PC-3 (cell line): ENCODE data around the gene TMEM138. TPM values are rescaled to one million over a fixed set of nuclear protein-coding genes. Genes with fewer than 3 reads are reported as not detected.
A peak's percentile ranks its signal among the peaks of the same experiment; 100 is the strongest.
"Not testable (repeated sequence)": the region's sequence is repeated elsewhere in the genome, so short reads cannot be mapped to it uniquely, and the experiment has no call there.

Source experiments
- ATAC-seq: fragments of 200-7000 bp; cut with Tn5 transposase; 2 replicates; pipeline ENCODE4 v1.9.1; 2020; ENCODE audit warnings: mild to moderate bottlenecking, moderate library complexity
- BruUV-seq: library from RNA; stranded (reverse); fragments of 400-500 nt; replicated peaks from 2 replicates; lab custom pipeline; 2021; lab: Mats Ljungman, UMichigan
- CTCF ChIA-PET: fragments of 300-600 bp; sonication (Branson Sonifier 250); formaldehyde crosslinking; loops from one replicate; lab custom pipeline; 2022; ENCODE audit warnings: antibody characterized with exemption; lab: Charles Lee
- POLR2A ChIA-PET: fragments of 300-600 bp; sonication (Branson Sonifier 250); formaldehyde crosslinking; loops from one replicate; lab custom pipeline; 2022; ENCODE audit warnings: antibody characterized with exemption; ENCODE audit not compliant: unreplicated experiment; lab: Charles Lee
- DNase-seq: peaks from one replicate; pipeline ENCODE4 v3.0.0-alpha.2; 2015
- H2AFZ ChIP-seq: fragments of 300-600 bp; sonication (generic); 2 replicates; pipeline ENCODE4 v1.6.0; 2016; ENCODE audit warnings: antibody characterized with exemption, low read length
- H3F3A ChIP-seq: fragments of 300-600 bp; sonication (generic); one replicate; pipeline ENCODE4 v1.6.0; 2017; ENCODE audit warnings: antibody characterized with exemption, low read length, control low read depth, mild to moderate bottlenecking; ENCODE audit not compliant: unreplicated experiment
- H3K27ac ChIP-seq: fragments of 300-600 bp; sonication (generic); 2 replicates; pipeline ENCODE4 v1.5.1; 2016; ENCODE audit warnings: mild to moderate bottlenecking, low read length
- H3K27me3 ChIP-seq: fragments of 300-600 bp; sonication (generic); 2 replicates; pipeline ENCODE4 v1.6.1; 2016; ENCODE audit warnings: low read length, mixed read lengths
- H3K36me3 ChIP-seq: fragments of 300-600 bp; sonication (generic); 2 replicates; pipeline ENCODE4 v1.6.1; 2016; ENCODE audit warnings: low read depth, mixed run types, low read length, mixed read lengths
- H3K4me1 ChIP-seq: fragments of 300-600 bp; sonication (generic); 2 replicates; pipeline ENCODE4 v1.5.1; 2016; ENCODE audit warnings: low read length; ENCODE audit not compliant: insufficient read depth
- H3K4me2 ChIP-seq: fragments of 300-600 bp; sonication (generic); 2 replicates; pipeline ENCODE4 v1.6.0; 2016; ENCODE audit warnings: low read length
- H3K4me3 ChIP-seq: fragments of 300-600 bp; sonication (generic); 2 replicates; pipeline ENCODE4 v1.5.1; 2016; ENCODE audit warnings: mild to moderate bottlenecking, low read length, mixed read lengths
- H3K79me2 ChIP-seq: fragments of 300-600 bp; sonication (generic); 2 replicates; pipeline ENCODE4 v1.6.1; 2017; ENCODE audit warnings: low read length, mixed read lengths
- H3K9ac ChIP-seq: fragments of 300-600 bp; sonication (generic); 2 replicates; pipeline ENCODE4 v1.6.0; 2016; ENCODE audit warnings: mild to moderate bottlenecking, low read length
- H3K9me2 ChIP-seq: fragments of 300-600 bp; sonication (generic); replicated peaks from 2 replicates; pipeline ENCODE4 v1.6.1; 2016; ENCODE audit warnings: mixed run types, low read length, mixed read lengths
- H3K9me3 ChIP-seq: fragments of 300-600 bp; sonication (generic); 2 replicates; pipeline ENCODE4 v1.6.1; 2016; ENCODE audit warnings: low read length, mixed read lengths
- H4K20me1 ChIP-seq: fragments of 300-600 bp; sonication (generic); 2 replicates; pipeline ENCODE4 v1.6.1; 2016; ENCODE audit warnings: low read length, mixed read lengths
- CTCF ChIP-seq: fragments of 300-600 bp; sonication (generic); conservative IDR thresholded peaks from 2 replicates; pipeline ENCODE4 v1.5.1; 2017; ENCODE audit warnings: antibody characterized with exemption, low read depth, mild to moderate bottlenecking, low read length
- EZH2 ChIP-seq: fragments of 300-600 bp; sonication (generic); IDR thresholded peaks from one replicate; pipeline ENCODE4 v1.6.1; 2017; ENCODE audit warnings: antibody characterized with exemption, mild to moderate bottlenecking, low read length; ENCODE audit not compliant: unreplicated experiment
- EZH2phosphoT487 ChIP-seq: fragments of 300-600 bp; sonication (generic); IDR thresholded peaks from 2 replicates; pipeline ENCODE4 v1.6.1; 2018; ENCODE audit warnings: mild to moderate bottlenecking, antibody characterized with exemption, low read length, borderline replicate concordance
- intact Hi-C: fragments of 100-400 bp; cut with micrococcal nuclease; formaldehyde crosslinking; loops from 2 replicates; pipeline ENCODE4 v1.9.0; 2023
- total RNA-seq: library from RNA; depleted of rRNA; stranded (reverse); fragments of >200 nt; gene quantifications from 2 replicates; pipeline ENCODE4 v1.2.3, GENCODE V29; 2014

Gene TMEM138
- total RNA-seq, 1 experiment from 2014 or later = 40.7 TPM

- H2AFZ ChIP-seq = no peak overlapping the region
- H3K4me1 ChIP-seq = peaks cover 13% of the 10 kb centered on the region
- ATAC-seq = no peak
- H3K36me3 ChIP-seq = peaks cover 10% of the 10 kb centered on the region
- no peak for DNase-seq
- ChIA-PET POLR2A (no interaction called here), CTCF (no interaction called here)
- no TSS peak for BruUV-seq
- no peak overlapping the region for H3K4me2 ChIP-seq
- H4K20me1 ChIP-seq = no peaks in the 10 kb centered on the region
- no peaks in the 10 kb centered on the region for H3K9me2 ChIP-seq
- no peaks in the 10 kb centered on the region for H3K27me3 ChIP-seq
- no peaks in the 10 kb centered on the region for H3F3A ChIP-seq
- intact Hi-C loops = no loop called here
- TF ChIP-seq EZH2 (no peak), EZH2phosphoT487 (no peak), CTCF (no peak)
- H3K9me3 ChIP-seq = peaks cover 8% of the 10 kb centered on the region; the same call in 1 of the 2 replicates
- no peaks in the 10 kb centered on the region for H3K79me2 ChIP-seq
- H3K9ac ChIP-seq = no peak overlapping the region
- H3K4me3 ChIP-seq = no peak overlapping the region
- H3K27ac ChIP-seq = no peak overlapping the region
These were observed 15.4 kb downstream of the TMEM138 start for GRCh38 chr11:61377461-61378160.

DNA sequence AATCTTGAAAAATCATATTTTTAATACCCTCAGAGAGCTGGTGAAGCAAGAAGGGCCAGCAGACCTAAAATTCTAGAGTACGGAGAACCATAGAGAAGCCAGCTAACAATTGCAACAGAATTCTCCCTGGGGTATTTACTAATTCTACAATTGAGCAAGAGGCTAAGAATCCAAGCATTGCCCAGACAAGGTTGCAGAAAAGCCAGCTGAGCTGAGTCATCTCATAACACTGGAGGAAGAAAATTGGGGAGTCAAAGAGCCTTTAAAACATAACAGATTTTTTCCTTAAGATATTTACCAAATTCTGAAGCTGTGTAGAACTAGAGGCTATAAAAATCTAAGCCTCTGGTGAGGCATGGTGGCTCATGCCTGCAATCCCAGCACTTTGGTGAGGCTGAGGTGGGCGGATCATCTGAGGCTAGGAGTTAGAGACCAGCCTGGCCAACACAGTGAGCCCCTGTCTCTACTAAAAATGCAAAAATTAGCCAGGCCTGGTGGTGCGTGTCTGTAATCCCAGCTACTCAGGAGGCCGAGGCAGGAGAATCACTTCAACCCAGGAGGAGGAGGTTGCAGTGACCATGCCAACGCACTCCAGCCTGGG is 16.6 kb downstream of the TMEM138 start:
- H2AFZ ChIP-seq = no peak overlapping the region
- no peak overlapping the region for H3K27ac ChIP-seq
- 0 out of 2 replicates have a peak, but pooled peaks cover 2% of the 10 kb centered on the region for H3K36me3 ChIP-seq
- H3K9ac ChIP-seq = no peak overlapping the region
- ChIA-PET CTCF (no interaction called here), POLR2A (interaction anchor here (0.6 to 1.0 kb wide), 2 partner anchors 17 to 65 kb away, joined by 3 to 6 read pairs; partner anchors contain the start of gene CYB561A3)
- ATAC-seq (peak; percentile 83), DNase-seq (peak; percentile 77)
- no peaks in the 10 kb centered on the region for H4K20me1 ChIP-seq
- no peaks in the 10 kb centered on the region for H3K79me2 ChIP-seq
- H3K4me1 ChIP-seq = peaks cover 13% of the 10 kb centered on the region
- BruUV-seq = no TSS peak
- intact Hi-C loops = no loop called here
- TF ChIP-seq CTCF (no peak), EZH2 (no peak), EZH2phosphoT487 (no peak)
- H3K9me3 ChIP-seq = no peaks in the 10 kb centered on the region
- no peaks in the 10 kb centered on the region for H3F3A ChIP-seq
- H3K27me3 ChIP-seq = no peaks in the 10 kb centered on the region
- no peak overlapping the region for H3K4me2 ChIP-seq
- H3K4me3 ChIP-seq = no peak overlapping the region
- no peaks in the 10 kb centered on the region for H3K9me2 ChIP-seq

DNA sequence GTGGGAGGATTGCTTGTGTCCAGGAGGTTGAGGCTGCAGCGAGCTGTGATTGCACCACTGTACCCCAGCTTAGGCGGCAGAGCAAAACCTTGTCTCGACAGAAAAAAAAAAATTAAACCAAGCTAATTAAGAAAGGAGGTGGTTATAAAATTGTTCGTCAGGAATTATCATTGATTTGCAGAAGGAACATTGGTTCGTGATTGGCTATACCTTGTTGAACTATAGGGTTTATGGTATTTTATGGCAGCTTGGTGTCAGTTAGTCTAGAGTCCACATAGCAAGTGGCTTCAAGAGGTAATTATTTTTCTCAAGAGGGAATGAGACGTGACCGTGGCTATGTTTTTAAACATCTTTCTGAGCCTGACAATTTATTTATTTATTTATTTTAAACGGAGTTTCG is 18.7 kb downstream of the TMEM138 start:
- TF ChIP-seq EZH2phosphoT487 (no peak), EZH2 (no peak), CTCF (no peak)
- intact Hi-C loops = no loop called here
- Histone ChIP-seq H3K9me2 (no peaks in the 10 kb centered on the region), H3K79me2 (no peaks in the 10 kb centered on the region), H3K9me3 (no peaks in the 10 kb centered on the region), H3F3A (no peaks in the 10 kb centered on the region), H3K4me3 (no peak overlapping the region), H3K4me1 (peaks cover 13% of the 10 kb centered on the region), H3K27ac (no peak overlapping the region), H3K36me3 (no peaks in the 10 kb centered on the region), H2AFZ (no peak overlapping the region), H3K9ac (no peak overlapping the region), H3K27me3 (no peaks in the 10 kb centered on the region), H4K20me1 (no peaks in the 10 kb centered on the region), H3K4me2 (no peak overlapping the region)
- no TSS peak for BruUV-seq
- ChIA-PET POLR2A (no interaction called here), CTCF (no interaction called here)
- ATAC-seq = no peak
- DNase-seq = no peak

GRCh38 chr11:61383859-61384258 is 21.7 kb downstream of the TMEM138 start:
- H3K79me2 ChIP-seq, H3K9ac ChIP-seq, ATAC-seq, H2AFZ ChIP-seq, H3K9me2 ChIP-seq, POLR2A ChIA-PET, H4K20me1 ChIP-seq, DNase-seq, H3K27ac ChIP-seq, H3K36me3 ChIP-seq, BruUV-seq, H3K4me1 ChIP-seq, H3K4me3 ChIP-seq, H3K4me2 ChIP-seq, H3K9me3 ChIP-seq, H3F3A ChIP-seq, H3K27me3 ChIP-seq, intact Hi-C loops: not testable (repeated sequence)
- CTCF ChIA-PET = interaction anchor here (0.5 to 3.3 kb wide), 3 partner anchors 23 to 113 kb away, joined by 3 to 63 read pairs (median 3); partner anchors contain the start of gene CYB561A3
